Measurements from ENCODE around the gene FAM193B.

FAM193B gene

DNA sequence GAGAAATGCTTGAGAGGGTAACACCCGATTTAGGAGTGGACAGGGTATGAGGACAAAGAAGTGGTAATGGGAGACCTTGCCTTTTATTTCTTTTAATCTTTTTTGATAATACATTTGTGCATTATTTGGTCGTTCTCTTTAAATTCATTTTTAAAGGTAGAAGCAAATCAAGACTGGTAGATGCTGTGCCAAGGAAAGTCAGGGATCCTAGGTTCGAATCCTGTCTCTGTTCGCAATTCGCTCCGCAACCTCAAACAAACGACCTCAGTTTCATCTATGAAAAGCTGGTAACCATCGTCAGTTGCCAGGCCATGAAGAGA lies 37.3 kb upstream of the FAM193B start:
- no peaks in the 10 kb centered on the region for H3K9me2 ChIP-seq (replicated peaks; ENCODE audit: insufficient read depth, low read length)
- TF ChIP-seq, protein P1, sequence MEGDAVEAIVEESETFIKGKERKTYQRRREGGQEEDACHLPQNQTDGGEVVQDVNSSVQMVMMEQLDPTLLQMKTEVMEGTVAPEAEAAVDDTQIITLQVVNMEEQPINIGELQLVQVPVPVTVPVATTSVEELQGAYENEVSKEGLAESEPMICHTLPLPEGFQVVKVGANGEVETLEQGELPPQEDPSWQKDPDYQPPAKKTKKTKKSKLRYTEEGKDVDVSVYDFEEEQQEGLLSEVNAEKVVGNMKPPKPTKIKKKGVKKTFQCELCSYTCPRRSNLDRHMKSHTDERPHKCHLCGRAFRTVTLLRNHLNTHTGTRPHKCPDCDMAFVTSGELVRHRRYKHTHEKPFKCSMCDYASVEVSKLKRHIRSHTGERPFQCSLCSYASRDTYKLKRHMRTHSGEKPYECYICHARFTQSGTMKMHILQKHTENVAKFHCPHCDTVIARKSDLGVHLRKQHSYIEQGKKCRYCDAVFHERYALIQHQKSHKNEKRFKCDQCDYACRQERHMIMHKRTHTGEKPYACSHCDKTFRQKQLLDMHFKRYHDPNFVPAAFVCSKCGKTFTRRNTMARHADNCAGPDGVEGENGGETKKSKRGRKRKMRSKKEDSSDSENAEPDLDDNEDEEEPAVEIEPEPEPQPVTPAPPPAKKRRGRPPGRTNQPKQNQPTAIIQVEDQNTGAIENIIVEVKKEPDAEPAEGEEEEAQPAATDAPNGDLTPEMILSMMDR (IDR thresholded peaks at IDR 0.05; ENCODE audit: insufficient read depth, low read length, poor library complexity, severe bottlenecking), result no peak
- TF ChIP-seq EZH2phosphoT487 (conservative IDR thresholded peaks at IDR 0.05; ENCODE audit: low read length), result no peak
- peak overlapping the region; percentile 57 for H3K4me2 ChIP-seq (ENCODE audit: low read depth, low read length, poor library complexity, severe bottlenecking)
- peaks cover 13% of the 10 kb centered on the region for H3K36me3 ChIP-seq (ENCODE audit: low read length)
- H3K27ac ChIP-seq (ENCODE audit: low read depth, low read length), result no peak overlapping the region
- peak overlapping the region; percentile 96; the same call in 1 of the 2 replicates for H3K9ac ChIP-seq (ENCODE audit: low read length)
- no peaks in the 10 kb centered on the region for H3K27me3 ChIP-seq (ENCODE audit: low read length)
- peak overlapping the region; percentile 96 for H3K4me3 ChIP-seq (ENCODE audit: insufficient read depth, low read length, poor library complexity, severe bottlenecking)
- H3F3A ChIP-seq (ENCODE audit: insufficient read depth), result 0 out of 2 replicates have a peak, but pooled peaks cover 4% of the 10 kb centered on the region
- no peaks in the 10 kb centered on the region for H4K20me1 ChIP-seq (ENCODE audit: low read depth, low read length)
- peaks cover 12% of the 10 kb centered on the region for H3K79me2 ChIP-seq (ENCODE audit: insufficient read depth, low read length)
- peak overlapping the region; percentile 84 for H2AFZ ChIP-seq (ENCODE audit: low read depth, low read length, severe bottlenecking)
- H3K9me3 ChIP-seq (ENCODE audit: insufficient read depth, low read length), result no peaks in the 10 kb centered on the region

DNA sequence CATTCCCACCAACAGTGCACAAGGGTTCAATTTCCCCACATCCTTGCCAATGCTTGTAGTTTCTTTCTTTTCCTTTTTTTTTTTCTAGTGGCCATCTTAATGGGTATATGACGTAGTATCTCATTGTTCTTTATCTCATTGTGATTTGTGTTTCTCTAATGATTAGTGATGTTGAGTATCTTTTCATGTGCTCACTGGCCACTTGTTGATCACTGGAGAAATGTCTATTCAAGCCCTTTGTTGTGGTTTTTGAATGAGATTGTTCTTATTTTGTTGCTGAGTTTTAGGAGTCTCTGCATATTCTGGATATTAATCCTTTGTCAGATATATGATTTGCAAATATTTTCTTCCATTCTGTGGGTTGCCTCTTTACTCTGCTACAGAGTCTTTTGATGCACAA lies 36.0 kb upstream of the FAM193B start:
- Histone ChIP-seq H3K27ac (ENCODE audit: low read depth, low read length) (no peak overlapping the region), H3K27me3 (ENCODE audit: low read length) (no peaks in the 10 kb centered on the region), H3K4me3 (ENCODE audit: insufficient read depth, low read length, poor library complexity, severe bottlenecking) (no peak overlapping the region), H3K9me3 (ENCODE audit: insufficient read depth, low read length) (no peaks in the 10 kb centered on the region), H3K9me2 (replicated peaks; ENCODE audit: insufficient read depth, low read length) (no peaks in the 10 kb centered on the region), H3K36me3 (ENCODE audit: low read length) (peaks cover 13% of the 10 kb centered on the region), H3K4me2 (ENCODE audit: low read depth, low read length, poor library complexity, severe bottlenecking) (no peak overlapping the region), H2AFZ (ENCODE audit: low read depth, low read length, severe bottlenecking) (no peak overlapping the region), H3F3A (ENCODE audit: insufficient read depth) (0 out of 2 replicates have a peak, but pooled peaks cover 4% of the 10 kb centered on the region), H3K79me2 (ENCODE audit: insufficient read depth, low read length) (peaks cover 12% of the 10 kb centered on the region), H4K20me1 (ENCODE audit: low read depth, low read length) (no peaks in the 10 kb centered on the region), H3K9ac (ENCODE audit: low read length) (no peak overlapping the region)
- no peak for TF ChIP-seq EZH2phosphoT487 (conservative IDR thresholded peaks at IDR 0.05; ENCODE audit: low read length)
- TF ChIP-seq, protein P1 (IDR thresholded peaks at IDR 0.05; ENCODE audit: insufficient read depth, low read length, poor library complexity, severe bottlenecking), result no peak

DNA sequence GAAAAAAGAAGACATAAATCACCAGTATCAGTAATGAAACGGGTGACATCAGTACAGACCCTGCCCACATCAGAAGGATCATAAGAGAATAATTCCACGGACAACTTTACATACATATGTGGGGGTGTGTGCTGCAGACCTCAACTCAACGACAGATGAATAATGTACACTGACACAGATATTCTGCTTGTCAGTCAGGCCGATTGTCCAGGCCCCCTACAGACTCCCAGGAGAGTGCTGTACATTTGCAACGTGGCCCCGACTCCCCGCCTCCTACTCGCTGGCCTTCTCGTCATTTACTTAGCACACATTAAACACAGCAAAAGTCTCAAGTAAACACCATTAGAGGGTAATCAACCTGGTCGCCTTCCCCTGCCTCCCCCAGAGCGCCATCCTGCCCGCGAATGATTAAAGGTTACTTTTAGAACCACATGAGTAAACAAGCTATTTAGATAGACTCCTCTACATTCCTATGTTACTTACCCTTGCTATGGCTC lies 34.1 kb upstream of the FAM193B start:
- no peak overlapping the region for H3K4me2 ChIP-seq (ENCODE audit: low read depth, low read length, poor library complexity, severe bottlenecking)
- no peak overlapping the region for H2AFZ ChIP-seq (ENCODE audit: low read depth, low read length, severe bottlenecking)
- H3K9ac ChIP-seq (ENCODE audit: low read length), result no peak overlapping the region

More for the DNA sequence above, 34.1 kb upstream of the FAM193B start:
- Histone ChIP-seq H3K79me2 (ENCODE audit: insufficient read depth, low read length) (peaks cover 12% of the 10 kb centered on the region), H4K20me1 (ENCODE audit: low read depth, low read length) (no peaks in the 10 kb centered on the region), H3F3A (ENCODE audit: insufficient read depth) (0 out of 2 replicates have a peak, but pooled peaks cover 4% of the 10 kb centered on the region), H3K27me3 (ENCODE audit: low read length) (no peaks in the 10 kb centered on the region), H3K9me2 (replicated peaks; ENCODE audit: insufficient read depth, low read length) (no peaks in the 10 kb centered on the region), H3K4me3 (ENCODE audit: insufficient read depth, low read length, poor library complexity, severe bottlenecking) (no peak overlapping the region), H3K9me3 (ENCODE audit: insufficient read depth, low read length) (no peaks in the 10 kb centered on the region), H3K27ac (ENCODE audit: low read depth, low read length) (no peak overlapping the region), H3K36me3 (ENCODE audit: low read length) (no peaks in the 10 kb centered on the region)
- no peak for TF ChIP-seq EZH2phosphoT487 (conservative IDR thresholded peaks at IDR 0.05; ENCODE audit: low read length)
- TF ChIP-seq, protein P1 (IDR thresholded peaks at IDR 0.05; ENCODE audit: insufficient read depth, low read length, poor library complexity, severe bottlenecking), result no peak
